GM12878 (cell line): ENCODE results near the gene UNCX. TPM values are rescaled to one million over a fixed set of nuclear protein-coding genes. Genes with fewer than 3 reads are reported as not detected.

Experiments used
- ATAC-seq: fragments of 200-7000 bp; cut with Tn5 transposase; 3 replicates; pipeline ENCODE4 v1.9.1; 2020; ENCODE audit warnings: mild to moderate bottlenecking, moderate library complexity
- BruUV-seq: library from RNA; stranded (reverse); fragments of 400-500 nt; replicated peaks from 2 replicates; lab custom pipeline; 2021; lab: Mats Ljungman, UMichigan
- CTCF ChIA-PET: fragments of 300-600 bp; sonication (Branson Sonifier 250); formaldehyde crosslinking; extraction: SDS; loops from one replicate; lab custom pipeline; 2021; ENCODE audit warnings: inconsistent platforms; lab: Yijun Ruan, JAX
- POLR2A ChIA-PET: fragments of 350-600 bp; formaldehyde crosslinking; extraction: SDS; loops from one replicate; lab custom pipeline; 2021; ENCODE audit warnings: inconsistent platforms; lab: Charles Lee
- RAD21 ChIA-PET: fragments of 300-600 bp; sonication (Branson Sonifier 250); formaldehyde crosslinking; loops from one replicate; lab custom pipeline; 2023; ENCODE audit warnings: antibody characterized with exemption; ENCODE audit not compliant: unreplicated experiment; lab: Charles Lee
- SMC1A ChIA-PET: fragments of 300-600 bp; sonication (Branson Sonifier 250); formaldehyde crosslinking; loops from one replicate; lab custom pipeline; 2023; ENCODE audit not compliant: unreplicated experiment, uncharacterized antibody; lab: Charles Lee
- DNase-seq: peaks from one replicate; pipeline ENCODE4 v3.0.0-alpha.2; 2011; ENCODE audit warnings: low read depth, low spot score
- FAIRE-seq: peaks from 3 replicates; lab custom pipeline; 2011; peaks lifted over from hg19 to GRCh38; lab: Jason Lieb, UNC
- H2AFZ ChIP-seq: 2 replicates; pipeline ENCODE4 v1.6.0; 2011; ENCODE audit warnings: low read depth, low read length, control low read depth; ENCODE audit not compliant: control insufficient read depth
- H3K27ac ChIP-seq: 2 replicates; pipeline ENCODE4 v1.5.1; 2011; ENCODE audit warnings: control low read depth; ENCODE audit not compliant: control insufficient read depth, insufficient read depth
- H3K27me3 ChIP-seq, 2 experiments: replicated peaks in 1 of 2; 2 replicates each; pipeline versions ENCODE4 v1.6.0 to v1.6.1; 2011; ENCODE audit warnings: low read length in 1 of 2; ENCODE audit not compliant: control insufficient read depth in 2 of 2, insufficient read depth in 2 of 2
- H3K36me3 ChIP-seq, 2 experiments: 2 replicates each; pipeline ENCODE4 v1.5.1; 2011; ENCODE audit warnings: low read length in 1 of 2; ENCODE audit not compliant: control insufficient read depth in 2 of 2, insufficient read depth in 2 of 2
- H3K4me1 ChIP-seq: 2 replicates; pipeline ENCODE4 v1.6.1; 2011; ENCODE audit warnings: mild to moderate bottlenecking, low read length, moderate library complexity, mixed read lengths; ENCODE audit not compliant: control insufficient read depth, insufficient read depth
- H3K4me2 ChIP-seq: 2 replicates; pipeline ENCODE4 v1.6.0; 2011; ENCODE audit warnings: control low read depth; ENCODE audit not compliant: control insufficient read depth, insufficient read depth
- H3K4me3 ChIP-seq: fragments of 200-600 bp; sonication (generic); 2 replicates; pipeline ENCODE4 v1.5.1; 2016
- H3K79me2 ChIP-seq: 2 replicates; pipeline ENCODE4 v1.6.0; 2011; ENCODE audit warnings: low read length; ENCODE audit not compliant: control insufficient read depth, insufficient read depth
- H3K9ac ChIP-seq: 2 replicates; pipeline ENCODE4 v1.8.0; 2011; ENCODE audit warnings: low read length, control low read depth, mixed read lengths; ENCODE audit not compliant: control insufficient read depth, insufficient read depth
- H3K9me3 ChIP-seq: replicated peaks from 3 replicates; pipeline ENCODE4 v1.5.1; 2011; ENCODE audit warnings: mild to moderate bottlenecking, low read length; ENCODE audit not compliant: control insufficient read depth, insufficient read depth
- H4K20me1 ChIP-seq: 2 replicates; pipeline ENCODE4 v1.6.0; 2011; ENCODE audit not compliant: control insufficient read depth, insufficient read depth
- BACH1 ChIP-seq: fragments of 450-650 bp; IDR thresholded peaks from 2 replicates; pipeline ENCODE4 v1.6.1; 2017; ENCODE audit warnings: mild to moderate bottlenecking, borderline replicate concordance
- CEBPB ChIP-seq, 2 experiments: fragments of 150-350 bp in 1 of 2; IDR thresholded peaks; 2 replicates each; pipeline ENCODE4 v1.6.1; 2012 to 2014; ENCODE audit warnings: low read depth in 2 of 2, low read length in 2 of 2, borderline replicate concordance in 1 of 2, inconsistent platforms in 1 of 2
- CEBPZ ChIP-seq: fragments of 150-350 bp; IDR thresholded peaks from 2 replicates; pipeline ENCODE4 v1.6.1; 2016; ENCODE audit warnings: low read depth, low read length
- ETV6 ChIP-seq, 2 experiments: fragments of 450-650 bp in 1 of 2; IDR thresholded peaks in 1 of 2; conservative IDR thresholded peaks in 1 of 2; 2 replicates each; pipeline ENCODE4 v1.6.1; 2014; ENCODE audit warnings: antibody characterized with exemption in 1 of 2, borderline replicate concordance in 1 of 2, low read depth in 1 of 2, mild to moderate bottlenecking in 1 of 2, moderate library complexity in 1 of 2
- GATAD2B ChIP-seq: fragments of 450-650 bp; conservative IDR thresholded peaks from 2 replicates; pipeline ENCODE4 v1.6.1; 2017; ENCODE audit warnings: low read depth, mild to moderate bottlenecking, moderate library complexity
- JUND ChIP-seq: IDR thresholded peaks from 2 replicates; pipeline ENCODE4 v1.6.1; 2012; ENCODE audit warnings: low read depth, mild to moderate bottlenecking, low read length, improper control_type of control experiment, moderate library complexity
- MLLT1 ChIP-seq: fragments of 450-650 bp; IDR thresholded peaks from 2 replicates; pipeline ENCODE4 v1.6.1; 2016; ENCODE audit warnings: mild to moderate bottlenecking
- MYB ChIP-seq: fragments of 150-350 bp; IDR thresholded peaks from 2 replicates; pipeline ENCODE4 v1.6.1; 2014; ENCODE audit warnings: mild to moderate bottlenecking, low read depth, low read length, borderline replicate concordance
- NR2F1 ChIP-seq: fragments of 450-650 bp; conservative IDR thresholded peaks from 2 replicates; pipeline ENCODE4 v1.6.1; 2017; ENCODE audit warnings: mild to moderate bottlenecking
- POLR2AphosphoS2 ChIP-seq: IDR thresholded peaks from 2 replicates; pipeline ENCODE4 v1.6.1; 2011; ENCODE audit warnings: low read depth, mild to moderate bottlenecking, low read length, improper control_type of control experiment, moderate library complexity
- POU2F2 ChIP-seq: IDR thresholded peaks from 3 replicates; pipeline ENCODE4 v1.6.1; 2011; ENCODE audit warnings: low read depth, mild to moderate bottlenecking, low read length, borderline replicate concordance
- SMARCA5 ChIP-seq: fragments of 450-650 bp; IDR thresholded peaks from 2 replicates; pipeline ENCODE4 v1.6.1; 2017; ENCODE audit warnings: mild to moderate bottlenecking
- SUZ12 ChIP-seq: fragments of 200-600 bp; sonication (generic); IDR thresholded peaks from one replicate; pipeline ENCODE4 v1.6.1; 2018; ENCODE audit warnings: antibody characterized with exemption, mild to moderate bottlenecking; ENCODE audit not compliant: unreplicated experiment
- TAF1 ChIP-seq: IDR thresholded peaks from 2 replicates; pipeline ENCODE4 v1.6.1; 2011; ENCODE audit warnings: mild to moderate bottlenecking, low read depth, low read length, borderline replicate concordance
- TCF3 ChIP-seq: IDR thresholded peaks from 2 replicates; pipeline ENCODE4 v1.6.1; 2012; ENCODE audit warnings: low read depth, mild to moderate bottlenecking, low read length, borderline replicate concordance; ENCODE audit not compliant: insufficient read depth
- ZBED1 ChIP-seq: IDR thresholded peaks from 2 replicates; pipeline ENCODE4 v1.6.1; 2016; ENCODE audit warnings: borderline replicate concordance
- WGBS: methylation state at CpG from one replicate; pipeline ENCODE4 v1.1.6; 2016; ENCODE audit warnings: low lambda C conversion rate; ENCODE audit not compliant: insufficient replicate concordance, insufficient coverage; ENCODE audit errors: missing lambda C conversion rate; 5-methylcytosine and 5-hydroxymethylcytosine counted together
- in situ Hi-C: fragments of 300-500 bp; cut with MboI; formaldehyde crosslinking; loops from 9 replicates; pipeline ENCODE4 v1.14.3; 2018; ENCODE audit warnings: mixed read lengths
- intact Hi-C: fragments of 100-400 bp; cut with micrococcal nuclease; formaldehyde crosslinking; loops from one replicate; pipeline ENCODE4 v1.14.2; 2022; ENCODE audit not compliant: unreplicated experiment
- polyA plus RNA-seq, 11 experiments: library from polyadenylated mRNA; depleted of rRNA in 4 of 11; unstranded in 6 of 11; stranded (reverse) in 5 of 11; fragments of >200 nt; fragmentation: Nextera tagmentation in 4 of 11; fragmentation: Illumina TruSeq in 1 of 11; extraction: Ambion mirVana in 4 of 11; extraction: Trizol in 1 of 11; gene quantifications; 1 replicate in 1 of 11; 2 replicates in 10 of 11; pipeline versions ENCODE4 v1.2.1 to v1.2.3, GENCODE V29; 2011 to 2016; ENCODE audit warnings: inconsistent platforms in 2 of 11, missing spikeins in 2 of 11, low read depth in 1 of 11
- total RNA-seq, 4 experiments: library from RNA; depleted of rRNA in 3 of 4; stranded (reverse); fragments of >200 nt in 3 of 4; fragmentation: Illumina TruSeq in 1 of 4; extraction: Trizol in 1 of 4; gene quantifications; 2 replicates each; pipeline versions ENCODE4 v1.2.1 to v1.2.3, GENCODE V29; 2013 to 2021
- TF ChIP-seq, protein P1 (sequence below): IDR thresholded peaks from 2 replicates; pipeline ENCODE4 v1.6.1; 2011; ENCODE audit warnings: mild to moderate bottlenecking, low read depth, low read length, moderate library complexity; ENCODE audit not compliant: insufficient replicate concordance

The UNCX gene
- total and polyA plus RNA-seq, 10 of the 15 experiments (the other 5 are each of a cell fraction or from before 2014, with no cell fraction given), result not detected

- TF ChIP-seq BACH1, result no peak
- no peak for TF ChIP-seq POLR2AphosphoS2
- TF ChIP-seq, all 136 proteins: peak for 0
Measured at GRCh38 chr7:1197997-1198625, 34.6 kb upstream of the UNCX start (continued).

- no peaks in the 10 kb centered on the region for H3K36me3 ChIP-seq
- WGBS, result 50% methylated on average over 19 of the region's 19 CpGs
- TF ChIP-seq NR2F1 (no peak), CEBPB (IDR thresholded peaks at IDR 0.05; ENCODE audit: borderline replicate concordance in 1 of 2, low read depth in 2 of 2, low read length in 2 of 2) (no peak), ZBED1 (no peak), SUZ12 (no peak), POU2F2 (no peak), MYB (no peak), MLLT1 (no peak), SMARCA5 (no peak), JUND (no peak), TAF1 (no peak), GATAD2B (no peak), ETV6 (conservative IDR thresholded peaks at IDR 0.05 in 1 of 2, IDR thresholded peaks at IDR 0.05 in 1 of 2; ENCODE audit: borderline replicate concordance in 1 of 2, low read depth in 1 of 2) (no peak), TCF3 (no peak), CEBPZ (no peak)
- TF ChIP-seq, protein P1, sequence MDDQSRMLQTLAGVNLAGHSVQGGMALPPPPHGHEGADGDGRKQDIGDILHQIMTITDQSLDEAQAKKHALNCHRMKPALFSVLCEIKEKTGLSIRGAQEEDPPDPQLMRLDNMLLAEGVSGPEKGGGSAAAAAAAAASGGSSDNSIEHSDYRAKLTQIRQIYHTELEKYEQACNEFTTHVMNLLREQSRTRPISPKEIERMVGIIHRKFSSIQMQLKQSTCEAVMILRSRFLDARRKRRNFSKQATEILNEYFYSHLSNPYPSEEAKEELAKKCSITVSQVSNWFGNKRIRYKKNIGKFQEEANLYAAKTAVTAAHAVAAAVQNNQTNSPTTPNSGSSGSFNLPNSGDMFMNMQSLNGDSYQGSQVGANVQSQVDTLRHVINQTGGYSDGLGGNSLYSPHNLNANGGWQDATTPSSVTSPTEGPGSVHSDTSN, result no peak
Measured at GRCh38 chr7:1200045-1200444, 32.6 kb upstream of the UNCX start.

More at GRCh38 chr7:1200045-1200444, 32.6 kb upstream of the UNCX start:
- FAIRE-seq (no peak), DNase-seq (no peak), ATAC-seq (no peak)
- Histone ChIP-seq H3K4me1 (no peaks in the 10 kb centered on the region), H3K79me2 (no peaks in the 10 kb centered on the region), H2AFZ (no peak overlapping the region), H3K4me2 (no peak overlapping the region), H4K20me1 (no peaks in the 10 kb centered on the region), H3K27me3 (no peaks in the 10 kb centered on the region), H3K4me3 (no peak overlapping the region), H3K27ac (no peak overlapping the region), H3K9ac (no peak overlapping the region), H3K9me3 (no peaks in the 10 kb centered on the region)
- in situ Hi-C loops (no loop called here), intact Hi-C loops (no loop called here)
- ChIA-PET POLR2A (no interaction called here), RAD21 (no interaction called here), CTCF (no interaction called here), SMC1A (no interaction called here)
- BruUV-seq, result no TSS peak
